Nephron (organoid): ENCODE measurements around the gene ZMYND10.

Experiments
- H3K27ac Mint-ChIP-seq, 3 experiments: 2 replicates each; pipeline ENCODE4 v1.8.0; 2020; ENCODE audit warnings: mixed read lengths in 3 of 3, mild to moderate bottlenecking in 2 of 3, moderate library complexity in 1 of 3
- H3K27me3 Mint-ChIP-seq: 2 replicates; pipeline ENCODE4 v1.8.0; 2021; ENCODE audit warnings: low read depth, mild to moderate bottlenecking, moderate library complexity, mixed read lengths
- H3K36me3 Mint-ChIP-seq: 2 replicates; pipeline ENCODE4 v1.8.0; 2020; ENCODE audit warnings: low read depth, mixed read lengths
- H3K4me1 Mint-ChIP-seq: 2 replicates; pipeline ENCODE4 v1.8.0; 2020; ENCODE audit warnings: mixed read lengths
- H3K4me3 Mint-ChIP-seq, 3 experiments: 2 replicates each; pipeline ENCODE4 v1.8.0; 2020; ENCODE audit warnings: mild to moderate bottlenecking in 3 of 3, mixed read lengths in 3 of 3, moderate library complexity in 2 of 3
- H3K9me3 Mint-ChIP-seq: 2 replicates; pipeline ENCODE4 v1.8.0; 2020; ENCODE audit warnings: mixed read lengths
- CTCF ChIP-seq, 3 experiments: fragments of 200-600 bp; sonication (generic); IDR thresholded peaks; one replicate each; pipeline ENCODE4 v1.5.0; 2021; ENCODE audit warnings: antibody characterized with exemption in 3 of 3; ENCODE audit not compliant: unreplicated experiment in 3 of 3

Gene ZMYND10

DNA sequence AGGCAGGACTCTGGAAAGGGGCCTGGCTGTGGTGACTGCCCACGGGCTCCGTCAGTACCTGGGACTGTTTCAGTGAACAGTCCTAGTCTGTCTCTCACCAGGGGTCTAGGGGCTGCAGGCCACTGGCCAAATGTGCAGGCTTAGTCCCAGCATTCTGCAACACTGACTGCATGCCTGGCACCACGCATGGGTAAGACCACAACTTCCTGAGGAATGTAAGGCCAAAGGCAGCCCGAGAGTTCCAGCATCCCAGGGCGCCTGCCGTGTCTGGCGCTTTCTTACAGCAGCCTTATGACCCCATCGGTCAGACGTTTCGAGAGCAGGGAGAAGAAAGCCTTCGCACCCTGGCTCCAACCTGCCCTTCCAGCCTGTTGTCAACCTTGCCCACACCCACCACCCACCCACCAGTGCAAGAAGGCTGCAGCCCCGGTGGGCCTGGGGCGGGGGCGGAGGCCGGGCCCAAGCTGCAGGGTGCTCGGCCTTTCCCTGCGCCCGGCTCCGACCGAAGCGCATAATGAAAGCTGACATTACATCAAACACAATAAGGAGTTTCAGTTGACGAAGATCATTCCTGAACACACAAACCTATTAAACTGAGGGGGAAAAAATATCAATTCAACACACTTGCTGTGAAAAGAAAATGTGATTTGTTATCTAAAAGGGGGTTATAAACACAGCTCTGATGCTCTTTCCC is 43.3 kb upstream of the ZMYND10 start:
- Mint-ChIP-seq H3K9me3 (no peaks in the 10 kb centered on the region), H3K27ac (no peak overlapping the region), H3K4me3 (no peak overlapping the region), H3K4me1 (peaks cover 24% of the 10 kb centered on the region), H3K36me3 (no peaks in the 10 kb centered on the region), H3K27me3 (peaks cover 5% of the 10 kb centered on the region)
- no peak for TF ChIP-seq CTCF (IDR thresholded peaks at IDR 0.05; ENCODE audit: unreplicated experiment in 3 of 3)

DNA sequence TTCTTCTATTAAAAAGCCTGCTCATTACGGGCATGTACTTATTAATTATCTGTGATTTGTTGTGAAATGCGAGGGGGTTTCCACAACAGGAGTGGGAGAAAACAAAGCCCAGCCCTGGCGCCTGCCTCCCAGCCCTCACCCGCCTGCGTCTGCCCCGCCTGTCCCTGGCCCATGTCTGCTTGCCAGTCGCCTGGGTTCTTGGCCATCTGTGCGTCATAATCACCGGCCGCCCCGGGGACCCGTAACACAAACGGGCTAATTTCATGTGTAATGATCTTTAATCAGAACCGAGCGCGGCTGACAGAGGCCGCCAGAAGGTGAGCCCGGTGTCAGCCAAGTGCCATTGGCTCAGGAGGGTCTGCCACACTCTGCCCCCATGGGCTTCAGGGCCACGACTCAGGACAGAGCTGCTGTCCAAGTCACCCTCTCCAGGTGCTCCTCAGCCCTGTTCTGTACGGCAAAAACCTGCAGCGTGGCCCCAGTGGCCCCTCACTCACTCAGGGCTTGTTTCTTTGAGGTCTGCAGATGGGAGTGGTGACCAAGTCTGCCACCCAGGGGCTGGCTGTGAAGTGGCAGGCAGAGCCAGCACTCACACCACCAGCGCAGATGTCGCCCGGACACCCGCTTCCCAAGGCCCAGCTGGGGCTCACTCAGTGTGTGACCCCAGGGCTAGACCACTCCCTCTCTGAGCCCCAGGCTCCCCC is 42.6 kb upstream of the ZMYND10 start:
- Mint-ChIP-seq H3K4me1 (peaks cover 29% of the 10 kb centered on the region), H3K9me3 (no peaks in the 10 kb centered on the region)
- peak; percentile 56 to 70 (median 64) for TF ChIP-seq CTCF (IDR thresholded peaks at IDR 0.05; ENCODE audit: unreplicated experiment in 3 of 3)

DNA sequence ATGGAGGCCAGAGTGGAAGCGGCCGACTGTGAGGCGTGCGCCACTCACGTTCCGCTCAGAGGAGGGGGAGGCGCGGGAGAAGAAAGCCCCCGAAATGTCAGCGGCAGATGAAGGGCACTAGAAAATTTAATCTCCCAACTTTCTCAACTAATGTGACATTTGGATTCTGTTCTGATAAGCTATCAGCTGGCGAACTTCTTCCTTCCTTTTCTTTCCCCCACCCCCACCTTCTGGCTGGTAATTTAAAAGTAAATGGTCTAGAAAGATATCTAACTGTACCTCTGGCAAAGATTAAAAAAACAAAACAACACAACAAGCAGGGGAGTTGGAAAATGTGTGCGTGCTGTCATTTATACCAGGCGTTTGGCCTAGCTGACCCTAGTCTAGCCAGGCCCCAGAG is 40.2 kb upstream of the ZMYND10 start:
- H3K27ac Mint-ChIP-seq: peak overlapping the region in 2 of 3 experiments; percentile 3 to 24
- H3K36me3 Mint-ChIP-seq: no peaks in the 10 kb centered on the region
- H3K4me3 Mint-ChIP-seq: no peak overlapping the region
- TF ChIP-seq CTCF (IDR thresholded peaks at IDR 0.05; ENCODE audit: unreplicated experiment in 3 of 3): no peak
- peaks cover 5% of the 10 kb centered on the region for H3K27me3 Mint-ChIP-seq
- H3K4me1 Mint-ChIP-seq: peaks cover 41% of the 10 kb centered on the region
- no peaks in the 10 kb centered on the region for H3K9me3 Mint-ChIP-seq

More for the DNA sequence above, 42.6 kb upstream of the ZMYND10 start:
- peaks cover 5% of the 10 kb centered on the region for H3K27me3 Mint-ChIP-seq
- no peak overlapping the region for H3K4me3 Mint-ChIP-seq
- H3K36me3 Mint-ChIP-seq: no peaks in the 10 kb centered on the region
- H3K27ac Mint-ChIP-seq: no peak overlapping the region

DNA sequence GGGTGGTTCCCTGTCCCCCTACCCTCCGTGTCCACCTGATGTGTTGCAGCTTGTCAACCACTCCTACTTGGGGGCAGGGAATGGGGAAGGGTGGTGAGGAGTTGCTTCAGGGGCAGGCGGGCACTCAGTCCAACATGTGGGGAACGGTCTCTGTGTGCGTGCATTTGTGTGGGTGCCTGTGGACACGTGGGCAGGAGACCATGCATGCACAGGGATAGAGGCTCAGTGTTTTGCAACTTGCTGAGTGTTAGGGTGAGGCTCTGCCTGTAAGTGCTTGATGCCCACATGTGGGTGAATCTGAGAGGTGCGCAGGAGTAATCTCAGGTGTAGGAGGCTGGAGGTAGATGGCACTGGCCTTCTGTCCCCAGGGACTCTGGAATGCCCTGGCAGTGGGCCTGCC is 38.2 kb upstream of the ZMYND10 start:
- H3K4me1 Mint-ChIP-seq: peaks cover 42% of the 10 kb centered on the region
- no peak overlapping the region for H3K4me3 Mint-ChIP-seq
- no peaks in the 10 kb centered on the region for H3K9me3 Mint-ChIP-seq
- no peak for TF ChIP-seq CTCF (IDR thresholded peaks at IDR 0.05; ENCODE audit: unreplicated experiment in 3 of 3)
- peaks cover 3% of the 10 kb centered on the region for H3K27me3 Mint-ChIP-seq
- H3K27ac Mint-ChIP-seq: peak overlapping the region; percentile 67 to 88 (median 75)
- no peaks in the 10 kb centered on the region for H3K36me3 Mint-ChIP-seq

- Mint-ChIP-seq H3K4me3 (peak overlapping the region in 1 of 3 experiments; percentile 38), H3K27me3 (peaks cover 3% of the 10 kb centered on the region), H3K36me3 (no peaks in the 10 kb centered on the region), H3K9me3 (no peaks in the 10 kb centered on the region), H3K4me1 (peaks cover 42% of the 10 kb centered on the region), H3K27ac (peak overlapping the region; percentile 87 to 97 (median 89))
- no peak for TF ChIP-seq CTCF (IDR thresholded peaks at IDR 0.05; ENCODE audit: unreplicated experiment in 3 of 3)
Observed at GRCh38 chr3:50382722-50383121, 37.2 kb upstream of the ZMYND10 start.
